ENCODE data around the gene PHKB.
"Not testable (repeated sequence)": the region's sequence is repeated elsewhere in the genome, so short reads cannot be mapped to it uniquely, and the experiment has no call there.

The PHKB gene

GRCh38 chr16:47631131-47631530 is 170.0 kb downstream of the PHKB start:
- DNase-seq: no peak

- DNase-seq: no peak
These were observed 173.0 kb downstream of the PHKB start for GRCh38 chr16:47634126-47634525.

- no peak for DNase-seq
These were observed 173.6 kb downstream of the PHKB start for GRCh38 chr16:47634727-47635126.

GRCh38 chr16:47636501-47637099 is 175.5 kb downstream of the PHKB start:
- DNase-seq: no peak

GRCh38 chr16:47638175-47638574 is 177.0 kb downstream of the PHKB start:
- no peak for DNase-seq

- no peak for DNase-seq
These were observed 179.5 kb downstream of the PHKB start for GRCh38 chr16:47640661-47641060.

- DNase-seq: no peak
These were observed 182.3 kb downstream of the PHKB start for GRCh38 chr16:47643323-47644000.

GRCh38 chr16:47644166-47644565 is 183.0 kb downstream of the PHKB start:
- no peak for DNase-seq

GRCh38 chr16:47644661-47645060 is 183.5 kb downstream of the PHKB start:
- DNase-seq: no peak

- no peak for DNase-seq
These were observed 185.8 kb downstream of the PHKB start for GRCh38 chr16:47646914-47647313.

- DNase-seq: no peak
These were observed 195.9 kb downstream of the PHKB start for GRCh38 chr16:47657032-47657431.

GRCh38 chr16:47657977-47658376 is 196.8 kb downstream of the PHKB start:
- DNase-seq: no peak

GRCh38 chr16:47660540-47660939 is 199.4 kb downstream of the PHKB start:
- DNase-seq: no peak

GRCh38 chr16:47664653-47665325 is 203.7 kb downstream of the PHKB start:
- no peak for DNase-seq

- no peak for DNase-seq
These were observed 205.3 kb downstream of the PHKB start for GRCh38 chr16:47666434-47666833.

- DNase-seq: no peak
These were observed 206.8 kb downstream of the PHKB start for GRCh38 chr16:47667956-47668355.

- DNase-seq: no peak
These were observed 211.3 kb downstream of the PHKB start for GRCh38 chr16:47672475-47672874.

- DNase-seq: no peak
These were observed 215.6 kb downstream of the PHKB start for GRCh38 chr16:47676635-47677177.

GRCh38 chr16:47681571-47681970 is 220.4 kb downstream of the PHKB start:
- DNase-seq: not testable (repeated sequence)

- no peak for DNase-seq
These were observed 226.6 kb downstream of the PHKB start for GRCh38 chr16:47687694-47688093.

- DNase-seq: no peak
These were observed 232.1 kb downstream of the PHKB start for GRCh38 chr16:47693226-47693625.

- DNase-seq: no peak
These were observed 233.4 kb downstream of the PHKB start for GRCh38 chr16:47694543-47694942.

- no peak for DNase-seq
These were observed 234.6 kb downstream of the PHKB start for GRCh38 chr16:47695756-47696155.

GRCh38 chr16:47697826-47698225 is 236.7 kb downstream of the PHKB start:
- DNase-seq: no peak

Data from NCI-H82 (cell line).